ENCODE data around the gene CALB2. TPM values are rescaled to one million over a fixed set of nuclear protein-coding genes. Genes with fewer than 3 reads are reported as not detected.

CALB2 gene
- total and polyA plus RNA-seq, 2 of the 4 experiments (the other 2 are of a cell fraction): 0.18 to 0.32 TPM

GRCh38 chr16:71354156-71354555 is 4.4 kb upstream of the CALB2 start:
- BruUV-seq (replicated peaks): no TSS peak
- Histone ChIP-seq H2AFZ (replicated peaks; ENCODE audit: low read length, poor library complexity) (no peak overlapping the region), H3K4me2 (ENCODE audit: low read depth, low read length) (no peak overlapping the region), H4K5ac (ENCODE audit: low read depth, low read length) (no peak overlapping the region), H3K4ac (ENCODE audit: low read depth, low read length) (no peak overlapping the region), H3K56ac (ENCODE audit: extremely low read depth, insufficient read depth, low read length) (no peak overlapping the region), H3K4me3 (ENCODE audit: insufficient read depth, low read depth, low read length) (no peak overlapping the region), H3K79me1 (ENCODE audit: low read depth in 1 of 2, low read length in 2 of 2) (no peaks in the 10 kb centered on the region), H3K4me1 (ENCODE audit: control insufficient read depth, insufficient read depth, low read length) (0 out of 2 replicates have a peak, but pooled peaks cover 3% of the 10 kb centered on the region), H3K9ac (ENCODE audit: low read depth, low read length) (no peak overlapping the region), H3K36me3 (ENCODE audit: control insufficient read depth, insufficient read depth, low read length) (no peaks in the 10 kb centered on the region), H2BK120ac (ENCODE audit: low read depth, low read length) (no peak overlapping the region), H3K14ac (replicated peaks; ENCODE audit: low read depth, low read length) (no peak overlapping the region), H2BK15ac (ENCODE audit: low read depth, low read length) (no peak overlapping the region), H4K91ac (ENCODE audit: insufficient read depth, low read depth, low read length) (no peak overlapping the region), H3K9me1 (ENCODE audit: insufficient read depth, low read length) (no peaks in the 10 kb centered on the region), H2AK9ac (replicated peaks; ENCODE audit: low read depth, low read length, poor library complexity) (no peak overlapping the region), H2AK5ac (ENCODE audit: low read depth, low read length) (no peak overlapping the region), H4K20me1 (ENCODE audit: insufficient read depth, low read length) (no peaks in the 10 kb centered on the region), H3K9me3 (ENCODE audit: control insufficient read depth, insufficient read depth, low read length) (no peaks in the 10 kb centered on the region), H3K27ac (ENCODE audit: insufficient read depth, low read length) (no peak overlapping the region), H4K8ac (ENCODE audit: low read depth in 2 of 2, low read length in 2 of 2) (no peak overlapping the region), H2BK5ac (ENCODE audit: low read depth, low read length, poor library complexity, severe bottlenecking) (no peak overlapping the region), H3K23ac (ENCODE audit: low read depth, low read length) (no peak overlapping the region), H3K27me3 (ENCODE audit: control insufficient read depth, insufficient read depth, low read length) (peaks cover 20% of the 10 kb centered on the region), H2BK20ac (ENCODE audit: low read depth, low read length) (no peak overlapping the region), H3K18ac (ENCODE audit: low read depth, low read length) (no peak overlapping the region)
- ATAC-seq (ENCODE audit: low read depth): no peak
- ChIA-PET POLR2A (ENCODE audit: unreplicated experiment) (no interaction called here), CTCF (interaction anchor here (0.6 to 1.6 kb wide), 2 partner anchors 146 to 191 kb away, joined by 3 read pairs; no protein-coding TSS in a partner anchor)
- DNase-seq: no peak
- dilution Hi-C loops (cut with HindIII; ENCODE audit: low sequenced_read_pairs, unreplicated experiment) (no loop called here), intact Hi-C loops (cut with micrococcal nuclease) (loop anchor here (10.0 kb wide), 1 partner anchor 579 kb away; no protein-coding TSS in a partner anchor), in situ Hi-C loops (cut with MboI; ENCODE audit: low sequenced_read_pairs) (loop anchor here (10.0 to 25.0 kb wide), 2 partner anchors 569 to 667 kb away; partner anchors contain the start of gene MTSS2)
- TF ChIP-seq RFX5 (IDR thresholded peaks at IDR 0.05; ENCODE audit: low read depth, low read length) (no peak), CHD1 (IDR thresholded peaks at IDR 0.05; ENCODE audit: low read depth, low read length) (no peak), RAD21 (IDR thresholded peaks at IDR 0.05; ENCODE audit: low read length) (no peak), SMC3 (IDR thresholded peaks at IDR 0.05; ENCODE audit: low read depth, low read length) (no peak), CTCF (conservative IDR thresholded peaks at IDR 0.05; ENCODE audit: low read depth, low read length) (no peak), BHLHE40 (IDR thresholded peaks at IDR 0.05; ENCODE audit: low read depth, low read length) (no peak)
- 80% methylated on average over 1 of the region's 4 CpGs; no CpG with 5 or more reads in 1 of the 2 experiments for WGBS, 2 experiments (ENCODE audit: extremely low coverage in 2 of 2, insufficient read length in 1 of 2)
